ENCODE measurements around the gene OR8J3. TPM values are rescaled to one million over a fixed set of nuclear protein-coding genes. Genes with fewer than 3 reads are reported as not detected.

OR8J3 gene
- total and polyA plus RNA-seq, 2 of the 13 experiments (the other 11 are each of a cell fraction or from before 2014, with no cell fraction given): not detected

- no peak within 1 kb of the TSS for H3K4me3 ChIP-seq (replicated peaks in 1 of 3; ENCODE audit: insufficient read depth in 1 of 3, low read depth in 2 of 3, low read length in 3 of 3)
- 3% methylated on average over 6 of the region's 6 CpGs for WGBS (ENCODE audit: low lambda C conversion rate)
- ATAC-seq: no peak
- no peaks in the 10 kb centered on the region for H4K20me1 ChIP-seq (ENCODE audit: insufficient read depth, low read length)
- no peaks in the 10 kb centered on the region; the same call in 1 of the 2 replicates for H3K9me3 ChIP-seq (ENCODE audit: low read length)
- DNase-seq (ENCODE audit: low spot score): no peak
- intact Hi-C loops (cut with micrococcal nuclease; ENCODE audit: unreplicated experiment): no loop called here
- no peak within 1 kb of the TSS for H2AFZ ChIP-seq (ENCODE audit: low read length)
- no peaks in the 10 kb centered on the region for H3K79me2 ChIP-seq (ENCODE audit: insufficient read depth, low read length)
- H3K9ac ChIP-seq (ENCODE audit: insufficient read depth, low read depth, low read length): no peak within 1 kb of the TSS
- no peaks in the 10 kb centered on the region for H3K4me1 ChIP-seq (ENCODE audit: insufficient read depth, low read length)
- CTCF ChIA-PET (ENCODE audit: low intra/inter-chr PET ratio, low total read pairs): no interaction called here
- FAIRE-seq: no peak
- POLR2A ChIA-PET: no interaction called here
- no peak within 1 kb of the TSS for H3K4me2 ChIP-seq (ENCODE audit: low read depth, low read length)
- no TSS peak for BruUV-seq (replicated peaks)
- H3K27me3 ChIP-seq (ENCODE audit: control insufficient read depth in 1 of 2, insufficient read depth in 2 of 2, low read length in 2 of 2): no peaks in the 10 kb centered on the region
- in situ Hi-C loops (cut with HindIII; ENCODE audit: extremely low pct_ligation_motif_present, low pct_unique_long_range_greater_than_20kb): no loop called here
- TF ChIP-seq ZNF761 (CRISPR knock-in tag; conservative IDR thresholded peaks at IDR 0.05) (no peak), ZNF136 (CRISPR knock-in tag; IDR thresholded peaks at IDR 0.05; ENCODE audit: low read depth) (no peak), ZNF407 (CRISPR knock-in tag; IDR thresholded peaks at IDR 0.05; ENCODE audit: not compliant biosample characterization) (no peak), ZNF773 (CRISPR knock-in tag; IDR thresholded peaks at IDR 0.05; ENCODE audit: borderline replicate concordance) (no peak), ZNF619 (CRISPR knock-in tag; IDR thresholded peaks at IDR 0.05) (no peak), KIAA2018 (CRISPR knock-in tag; IDR thresholded peaks at IDR 0.05; ENCODE audit: borderline replicate concordance) (no peak)
- H3K27ac ChIP-seq (ENCODE audit: extremely low read length, insufficient read depth, low read length): no peak within 1 kb of the TSS
- H3K36me3 ChIP-seq (replicated peaks in 1 of 2; ENCODE audit: control insufficient read depth in 1 of 2, insufficient read depth in 2 of 2, low read length in 2 of 2): no peaks in the 10 kb centered on the region
Observed at GRCh38 chr11:56122073-56122472, 17.9 kb downstream of the OR8J3 start, which contains the start of gene OR8H3. OR8H3 (plus strand) TSS chr11:56122373; CDS start chr11:56122373, 0 bp downstream.

Data from HepG2 (cell line).